OCI-LY1 (cell line): ENCODE measurements around the gene NAA20.

ENCODE experiments used
- CTCF ChIP-seq: fragments of 200-600 bp; sonication (generic), shearing (Covaris generic); IDR thresholded peaks from 2 replicates; pipeline ENCODE4 v1.5.1; 2017; ENCODE audit warnings: mild to moderate bottlenecking, antibody characterized with exemption, low read length, moderate library complexity, mixed read lengths
- EZH2 ChIP-seq: fragments of 200-600 bp; sonication (generic), shearing (Covaris generic); IDR thresholded peaks from 2 replicates; pipeline ENCODE4 v1.8.0; 2017; ENCODE audit warnings: borderline replicate concordance, mixed run types, mild to moderate bottlenecking, antibody characterized with exemption, low read length, moderate library complexity, mixed read lengths

- TF ChIP-seq CTCF (no peak), EZH2 (no peak)
Measured at GRCh38 chr20:20060234-20060998, 43.3 kb downstream of the NAA20 start.
